ENCODE results near the gene C1orf115. TPM values are rescaled to one million over a fixed set of nuclear protein-coding genes. Genes with fewer than 3 reads are reported as not detected.
"Not testable (repeated sequence)": the region's sequence is repeated elsewhere in the genome, so short reads cannot be mapped to it uniquely, and the experiment has no call there.

Gene C1orf115
- total RNA-seq, 2 donors from 2014 or later, result 0.40 TPM; not detected in 1

- no peaks in the 10 kb centered on the region for H3K9me3 Mint-ChIP-seq
- H3K4me1 Mint-ChIP-seq, result no peaks in the 10 kb centered on the region
- no peak overlapping the region for H3K27ac Mint-ChIP-seq
- H3K36me3 Mint-ChIP-seq (ENCODE audit: low read depth), result no peaks in the 10 kb centered on the region
- H3K4me3 Mint-ChIP-seq, result no peak overlapping the region
- peaks cover 10% of the 10 kb centered on the region for H3K27me3 Mint-ChIP-seq
- ATAC-seq (replicated peaks), result no peak
Observed at GRCh38 chr1:220726634-220727033, 36.5 kb downstream of the C1orf115 start.

GRCh38 chr1:220727519-220727918, 37.4 kb downstream of the C1orf115 start:
- no peaks in the 10 kb centered on the region for H3K36me3 Mint-ChIP-seq (ENCODE audit: low read depth)
- peaks cover 10% of the 10 kb centered on the region for H3K27me3 Mint-ChIP-seq
- no peaks in the 10 kb centered on the region for H3K4me1 Mint-ChIP-seq
- H3K27ac Mint-ChIP-seq, result no peak overlapping the region
- no peaks in the 10 kb centered on the region for H3K9me3 Mint-ChIP-seq
- no peak for ATAC-seq (replicated peaks)
- no peak overlapping the region for H3K4me3 Mint-ChIP-seq

- ATAC-seq (replicated peaks), result no peak
Observed at GRCh38 chr1:220730486-220730885, 40.3 kb downstream of the C1orf115 start.

GRCh38 chr1:220732137-220732536, 42.0 kb downstream of the C1orf115 start:
- H3K4me1 Mint-ChIP-seq, result no peaks in the 10 kb centered on the region
- H3K27ac Mint-ChIP-seq, result peak overlapping the region; percentile 18
- peak overlapping the region; percentile 14 for H3K4me3 Mint-ChIP-seq
- H3K27me3 Mint-ChIP-seq, result peaks cover under 1% of the 10 kb centered on the region
- no peaks in the 10 kb centered on the region for H3K9me3 Mint-ChIP-seq
- H3K36me3 Mint-ChIP-seq (ENCODE audit: low read depth), result no peaks in the 10 kb centered on the region
- ATAC-seq (replicated peaks), result no peak

More at GRCh38 chr1:220730486-220730885, 40.3 kb downstream of the C1orf115 start:
- no peak overlapping the region for H3K4me3 Mint-ChIP-seq
- no peaks in the 10 kb centered on the region for H3K36me3 Mint-ChIP-seq (ENCODE audit: low read depth)
- H3K27me3 Mint-ChIP-seq, result peaks cover 10% of the 10 kb centered on the region
- H3K4me1 Mint-ChIP-seq, result no peaks in the 10 kb centered on the region
- no peaks in the 10 kb centered on the region for H3K9me3 Mint-ChIP-seq
- H3K27ac Mint-ChIP-seq, result no peak overlapping the region

- Mint-ChIP-seq H3K4me3 (peak overlapping the region; percentile 43), H3K4me1 (no peaks in the 10 kb centered on the region), H3K27ac (peak overlapping the region; percentile 16), H3K27me3 (no peaks in the 10 kb centered on the region), H3K36me3 (ENCODE audit: low read depth) (no peaks in the 10 kb centered on the region), H3K9me3 (no peaks in the 10 kb centered on the region)
- peak; percentile 30 for ATAC-seq (replicated peaks)
Observed at GRCh38 chr1:220732621-220733020, 42.5 kb downstream of the C1orf115 start.

- Mint-ChIP-seq H3K36me3 (ENCODE audit: low read depth) (no peaks in the 10 kb centered on the region), H3K9me3 (no peaks in the 10 kb centered on the region), H3K4me1 (no peaks in the 10 kb centered on the region), H3K4me3 (peak overlapping the region; percentile 43), H3K27ac (no peak overlapping the region), H3K27me3 (no peaks in the 10 kb centered on the region)
- ATAC-seq (replicated peaks), result peak; percentile 84
Observed at GRCh38 chr1:220733086-220733601, 43.0 kb downstream of the C1orf115 start.

- no peak for ATAC-seq (replicated peaks)
- peaks cover 1% of the 10 kb centered on the region for H3K27me3 Mint-ChIP-seq
- no peak overlapping the region for H3K27ac Mint-ChIP-seq
- H3K9me3 Mint-ChIP-seq, result no peaks in the 10 kb centered on the region
- no peaks in the 10 kb centered on the region for H3K36me3 Mint-ChIP-seq (ENCODE audit: low read depth)
- H3K4me1 Mint-ChIP-seq, result no peaks in the 10 kb centered on the region
- H3K4me3 Mint-ChIP-seq, result no peak overlapping the region
Observed at GRCh38 chr1:220734571-220735326, 44.6 kb downstream of the C1orf115 start.

- not testable (repeated sequence) for H3K4me1 Mint-ChIP-seq; ATAC-seq (replicated peaks); H3K27me3 Mint-ChIP-seq; H3K27ac Mint-ChIP-seq; H3K9me3 Mint-ChIP-seq; H3K36me3 Mint-ChIP-seq (ENCODE audit: low read depth); H3K4me3 Mint-ChIP-seq
Observed at GRCh38 chr1:220736283-220736682, 46.1 kb downstream of the C1orf115 start.

GRCh38 chr1:220741349-220741748, 51.2 kb downstream of the C1orf115 start:
- Mint-ChIP-seq H3K36me3 (ENCODE audit: low read depth) (no peaks in the 10 kb centered on the region), H3K27me3 (peaks cover 10% of the 10 kb centered on the region), H3K9me3 (no peaks in the 10 kb centered on the region), H3K4me1 (no peaks in the 10 kb centered on the region), H3K27ac (no peak overlapping the region), H3K4me3 (no peak overlapping the region)
- ATAC-seq (replicated peaks), result no peak

GRCh38 chr1:220741825-220742224, 51.7 kb downstream of the C1orf115 start:
- H3K36me3 Mint-ChIP-seq (ENCODE audit: low read depth), result no peaks in the 10 kb centered on the region
- H3K9me3 Mint-ChIP-seq, result no peaks in the 10 kb centered on the region
- H3K4me3 Mint-ChIP-seq, result no peak overlapping the region
- peaks cover 13% of the 10 kb centered on the region for H3K27me3 Mint-ChIP-seq
- ATAC-seq (replicated peaks), result no peak
- H3K4me1 Mint-ChIP-seq, result no peaks in the 10 kb centered on the region
- H3K27ac Mint-ChIP-seq, result no peak overlapping the region

GRCh38 chr1:220742520-220742919, 52.4 kb downstream of the C1orf115 start:
- H3K9me3 Mint-ChIP-seq, result no peaks in the 10 kb centered on the region
- H3K27ac Mint-ChIP-seq, result no peak overlapping the region
- no peaks in the 10 kb centered on the region for H3K4me1 Mint-ChIP-seq

GRCh38 chr1:220746851-220747250, 56.7 kb downstream of the C1orf115 start:
- Mint-ChIP-seq H3K4me3 (peak overlapping the region; percentile 49), H3K4me1 (no peaks in the 10 kb centered on the region), H3K27ac (no peak overlapping the region), H3K27me3 (peaks cover 43% of the 10 kb centered on the region), H3K9me3 (no peaks in the 10 kb centered on the region), H3K36me3 (ENCODE audit: low read depth) (no peaks in the 10 kb centered on the region)
- no peak for ATAC-seq (replicated peaks)

More at GRCh38 chr1:220742520-220742919, 52.4 kb downstream of the C1orf115 start:
- no peak overlapping the region for H3K4me3 Mint-ChIP-seq
- no peaks in the 10 kb centered on the region for H3K36me3 Mint-ChIP-seq (ENCODE audit: low read depth)
- H3K27me3 Mint-ChIP-seq, result peaks cover 19% of the 10 kb centered on the region
- no peak for ATAC-seq (replicated peaks)

- H3K4me1 Mint-ChIP-seq, result no peaks in the 10 kb centered on the region
- no peaks in the 10 kb centered on the region for H3K36me3 Mint-ChIP-seq (ENCODE audit: low read depth)
- no peak for ATAC-seq (replicated peaks)
- no peak overlapping the region for H3K27ac Mint-ChIP-seq
- peaks cover 50% of the 10 kb centered on the region for H3K27me3 Mint-ChIP-seq
- H3K4me3 Mint-ChIP-seq, result peak overlapping the region; percentile 49
- no peaks in the 10 kb centered on the region for H3K9me3 Mint-ChIP-seq
Observed at GRCh38 chr1:220747437-220748088, 57.4 kb downstream of the C1orf115 start.

- Mint-ChIP-seq H3K4me3 (peak within 1 kb of the TSS; percentile 59), H3K27me3 (peaks cover 50% of the 10 kb centered on the region), H3K4me1 (no peaks in the 10 kb centered on the region), H3K27ac (no peak within 1 kb of the TSS), H3K9me3 (no peaks in the 10 kb centered on the region), H3K36me3 (ENCODE audit: low read depth) (no peaks in the 10 kb centered on the region)
- ATAC-seq (replicated peaks), result peak; percentile 34
Observed at GRCh38 chr1:220748089-220748934, 58.1 kb downstream of the C1orf115 start, which contains the start of gene MTARC2. MTARC2 (plus strand) TSS chr1:220748322; CDS start chr1:220748532, 210 bp downstream.

Measured in activated T-helper 17 cell treated with anti-CD3 and anti-CD28 coated beads, Interleukin-2, amount 50 U/mL, for 72 hours (primary cell).